GM12873 (cell line): ENCODE results near the gene DYRK1B.
A peak's percentile ranks its signal among the peaks of the same experiment; 100 is the strongest.

ENCODE experiments used
- CTCF ChIP-seq: IDR thresholded peaks from 2 replicates; pipeline ENCODE4 v1.5.1; 2012; ENCODE audit warnings: low read depth, mild to moderate bottlenecking, moderate library complexity, low read length, control low read depth; ENCODE audit not compliant: insufficient read depth; ENCODE audit errors: missing control alignments

DYRK1B gene

GRCh38 chr19:39805104-39805503 lies 28.9 kb downstream of the DYRK1B start:
- no peak for TF ChIP-seq CTCF

GRCh38 chr19:39802958-39803357 lies 31.0 kb downstream of the DYRK1B start:
- no peak for TF ChIP-seq CTCF

GRCh38 chr19:39797083-39797482 lies 36.9 kb downstream of the DYRK1B start:
- TF ChIP-seq CTCF = no peak

- no peak for TF ChIP-seq CTCF
These were observed 37.9 kb downstream of the DYRK1B start for GRCh38 chr19:39796000-39796498.

GRCh38 chr19:39795001-39795400 lies 39.0 kb downstream of the DYRK1B start:
- no peak for TF ChIP-seq CTCF

- TF ChIP-seq CTCF = peak; percentile 99
These were observed 40.9 kb downstream of the DYRK1B start for GRCh38 chr19:39792999-39793546.

GRCh38 chr19:39788244-39788643 lies 45.7 kb downstream of the DYRK1B start:
- no peak for TF ChIP-seq CTCF

GRCh38 chr19:39780894-39781293 lies 53.1 kb downstream of the DYRK1B start:
- TF ChIP-seq CTCF = no peak
